ENCODE measurements around the gene PRSS57. TPM values are rescaled to one million over a fixed set of nuclear protein-coding genes. Genes with fewer than 3 reads are reported as not detected.

PRSS57 gene
- total and polyA plus RNA-seq, 2 of the 8 experiments (the other 6 are each of a cell fraction or from before 2014, with no cell fraction given), result not detected

- Histone ChIP-seq H2AK5ac (ENCODE audit: low read depth, low read length) (no peak overlapping the region), H3K4me2 (ENCODE audit: insufficient read depth in 1 of 2, low read depth in 2 of 2, low read length in 2 of 2) (no peak overlapping the region), H3K23ac (ENCODE audit: insufficient read length) (no peak overlapping the region), H2BK15ac (ENCODE audit: low read length) (no peak overlapping the region), H2AFZ (ENCODE audit: low read length) (no peak overlapping the region), H3K9ac (replicated peaks in 1 of 4; ENCODE audit: extremely low read depth in 1 of 4, low read depth in 3 of 4, low read length in 3 of 4) (no peak overlapping the region), H2BK20ac (ENCODE audit: low read length) (no peak overlapping the region), H3K9me3 (ENCODE audit: insufficient read depth in 2 of 2, low read depth in 1 of 2, low read length in 1 of 2) (peaks cover 5 to 14% of the 10 kb centered on the region in 2 experiments; a peak in 2 of 4 replicates), H3K4me1 (replicated peaks in 1 of 4; ENCODE audit: control insufficient read depth in 3 of 4, insufficient read depth in 4 of 4, low read length in 3 of 4) (no peaks in the 10 kb centered on the region), H3K56ac (replicated peaks; ENCODE audit: insufficient read length, low read depth, low read length) (no peak overlapping the region), H3K27ac (ENCODE audit: low read depth, low read length) (no peak overlapping the region), H4K5ac (ENCODE audit: insufficient read length, low read depth, low read length) (no peak overlapping the region), H3K18ac (ENCODE audit: extremely low read depth, low read length) (no peak overlapping the region), H3K36me3 (ENCODE audit: control insufficient read depth in 2 of 4, insufficient read depth in 4 of 4, low read length in 3 of 4) (no peaks in the 10 kb centered on the region), H2BK12ac (ENCODE audit: low read depth, low read length) (no peak overlapping the region), H4K8ac (ENCODE audit: extremely low read depth, insufficient read depth, low read length) (no peak overlapping the region), H2BK120ac (replicated peaks; ENCODE audit: low read depth, low read length) (no peak overlapping the region), H3K23me2 (ENCODE audit: low read depth, low read length) (no peaks in the 10 kb centered on the region), H3K4me3 (ENCODE audit: extremely low read depth in 1 of 4, insufficient read depth in 2 of 4, low read depth in 3 of 4, low read length in 4 of 4) (no peak overlapping the region), H3K14ac (ENCODE audit: insufficient read length) (no peak overlapping the region), H4K91ac (replicated peaks; ENCODE audit: insufficient read length, low read length) (no peak overlapping the region), H4K20me1 (replicated peaks in 1 of 2; ENCODE audit: control insufficient read depth in 1 of 2, insufficient read depth in 2 of 2, low read length in 2 of 2) (peaks cover 0 to 1% of the 10 kb centered on the region in 2 experiments), H3K27me3 (replicated peaks in 1 of 4; ENCODE audit: control insufficient read depth in 3 of 4, extremely low read depth in 1 of 4, insufficient read depth in 3 of 4, low read length in 3 of 4) (no peaks in the 10 kb centered on the region), H3K79me1 (ENCODE audit: low read depth, low read length) (no peaks in the 10 kb centered on the region), H3K79me2 (ENCODE audit: control insufficient read depth in 1 of 2, insufficient read depth in 2 of 2, low read length in 2 of 2) (no peaks in the 10 kb centered on the region), H2BK5ac (ENCODE audit: low read depth, low read length) (no peak overlapping the region), H3K4ac (replicated peaks; ENCODE audit: insufficient read length, low read depth, low read length) (no peak overlapping the region)
- DNase-seq (ENCODE audit: low read depth in 1 of 2, low spot score in 2 of 2), result no peak
- ChIA-PET CTCF (ENCODE audit: partially characterized antibody) (interaction anchor here (0.5 to 2.1 kb wide), 3 partner anchors 10 to 351 kb away, joined by 3 to 10 read pairs (median 3); no protein-coding TSS in a partner anchor), POLR2A (ENCODE audit: partially characterized antibody) (no interaction called here)
- TF ChIP-seq NRF1 (IDR thresholded peaks at IDR 0.05; ENCODE audit: low read depth, low read length), result no peak
- TF ChIP-seq, protein P1, sequence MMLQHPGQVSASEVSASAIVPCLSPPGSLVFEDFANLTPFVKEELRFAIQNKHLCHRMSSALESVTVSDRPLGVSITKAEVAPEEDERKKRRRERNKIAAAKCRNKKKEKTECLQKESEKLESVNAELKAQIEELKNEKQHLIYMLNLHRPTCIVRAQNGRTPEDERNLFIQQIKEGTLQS (IDR thresholded peaks at IDR 0.05; ENCODE audit: insufficient read depth, low read depth, low read length), result no peak
- no peak for TF ChIP-seq SP2 (IDR thresholded peaks at IDR 0.05; ENCODE audit: low read length)
- 82% methylated on average over 13 of the region's 13 CpGs; no CpG with 5 or more reads in 1 of the 2 experiments for WGBS, 2 experiments (ENCODE audit: extremely low coverage in 1 of 2, insufficient coverage in 1 of 2, insufficient read length in 1 of 2, insufficient replicate concordance in 2 of 2, low coverage in 1 of 2, low lambda C conversion rate in 2 of 2, missing lambda C conversion rate in 1 of 2)
- no peak for FAIRE-seq
Measured at GRCh38 chr19:743168-743687, 48.0 kb upstream of the PRSS57 start.

All from H1 (cell line).